ENCODE measurements around the gene SLC49A3.

- TF ChIP-seq POLR2A (IDR thresholded peaks at IDR 0.05; ENCODE audit: low read length) (no peak), GATA1 (IDR thresholded peaks at IDR 0.05; ENCODE audit: low read depth, low read length) (no peak)
These were observed 28.8 kb upstream of the SLC49A3 start for GRCh38 chr4:717601-718320.

All from erythroblast (primary cell).